ENCODE data around the gene ZNRF3.

- no peak for TF ChIP-seq CTCF (IDR thresholded peaks at IDR 0.05)
- no peak for TF ChIP-seq POLR2A (IDR thresholded peaks at IDR 0.05)
Observed at GRCh38 chr22:29095459-29095858, 212.1 kb downstream of the ZNRF3 start.
